K562 (cell line): Measurements from ENCODE around the gene AUNIP. TPM values are rescaled to one million over a fixed set of nuclear protein-coding genes. Genes with fewer than 3 reads are reported as not detected.

ENCODE experiments used
- BHLHE40 ChIP-seq: IDR thresholded peaks from 2 replicates; pipeline ENCODE4 v1.6.1; 2011; ENCODE audit warnings: low read length, improper control_type of control experiment
- CHD7 ChIP-seq: fragments of 200-600 bp; sonication (generic); IDR thresholded peaks from one replicate; pipeline ENCODE4 v1.6.1; 2012; ENCODE audit warnings: mild to moderate bottlenecking, low read depth, low read length, inconsistent platforms
- ETS1 ChIP-seq: conservative IDR thresholded peaks from 2 replicates; pipeline ENCODE4 v1.6.1; 2011; ENCODE audit warnings: low read depth, mild to moderate bottlenecking, low read length; ENCODE audit not compliant: control insufficient read depth
- RBFOX2 ChIP-seq: fragments of 200-400 bp; formaldehyde crosslinking; IDR thresholded peaks from 2 replicates; pipeline ENCODE4 v1.6.1; 2017; ENCODE audit warnings: low read depth, mild to moderate bottlenecking, low read length, moderate library complexity
- RFX5 ChIP-seq: IDR thresholded peaks from 2 replicates; pipeline ENCODE4 v1.6.1; 2011; ENCODE audit warnings: low read depth, mild to moderate bottlenecking, improper control_type of control experiment, low read length
- TAF7 ChIP-seq: fragments of 450-650 bp; IDR thresholded peaks from 2 replicates; pipeline ENCODE4 v1.6.1; 2016; ENCODE audit warnings: missing genetic modification characterization, missing compliant biosample characterization
- polyA plus RNA-seq, 8 experiments: library from polyadenylated mRNA; depleted of rRNA in 4 of 8; stranded (reverse) in 5 of 8; unstranded in 3 of 8; fragments of >200 nt; fragmentation: Nextera tagmentation in 2 of 8; fragmentation: Illumina TruSeq in 1 of 8; extraction: Ambion mirVana in 2 of 8; extraction: Trizol in 1 of 8; gene quantifications; 2 replicates each; pipeline versions ENCODE4 v1.2.1 to v1.2.3, GENCODE V29; 2011 to 2014; ENCODE audit warnings: inconsistent platforms in 1 of 8, missing spikeins in 1 of 8
- total RNA-seq, 7 experiments: library from RNA; depleted of rRNA in 6 of 7; stranded (reverse); fragments of >200 nt in 6 of 7; fragmentation: Illumina TruSeq in 2 of 7; extraction: Trizol in 2 of 7; gene quantifications; 2 replicates each; pipeline versions ENCODE4 v1.2.1 to v1.2.3, GENCODE V29; 2011 to 2021; ENCODE audit warnings: low replicate concordance in 1 of 7
- TF ChIP-seq, protein P1 (sequence below): IDR thresholded peaks from 2 replicates; pipeline ENCODE4 v1.6.1; 2011; ENCODE audit not compliant: insufficient read length; ENCODE audit errors: extremely low read depth

AUNIP gene
- total and polyA plus RNA-seq, 9 of the 15 experiments (the other 6 are each of a cell fraction or from before 2014, with no cell fraction given) = 12.1 to 53.8 (median 47.1) TPM

GRCh38 chr1:25800703-25801377 lies 58.4 kb downstream of the AUNIP start (continued):
- TF ChIP-seq CHD7 = no peak
- TF ChIP-seq RBFOX2 = 0 out of 2 replicates have a peak, but pooled peaks have one; percentile 33
- TF ChIP-seq RFX5 = no peak
- TF ChIP-seq BHLHE40 = no peak
- TF ChIP-seq, protein P1, sequence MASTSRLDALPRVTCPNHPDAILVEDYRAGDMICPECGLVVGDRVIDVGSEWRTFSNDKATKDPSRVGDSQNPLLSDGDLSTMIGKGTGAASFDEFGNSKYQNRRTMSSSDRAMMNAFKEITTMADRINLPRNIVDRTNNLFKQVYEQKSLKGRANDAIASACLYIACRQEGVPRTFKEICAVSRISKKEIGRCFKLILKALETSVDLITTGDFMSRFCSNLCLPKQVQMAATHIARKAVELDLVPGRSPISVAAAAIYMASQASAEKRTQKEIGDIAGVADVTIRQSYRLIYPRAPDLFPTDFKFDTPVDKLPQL = no peak
- 0 out of 2 replicates have a peak, but pooled peaks have one; percentile 26 for TF ChIP-seq ETS1
- TF ChIP-seq TAF7 = no peak
